ENCODE data around the gene KLKB1.

The KLKB1 gene

GRCh38 chr4:186227221-186227620 lies at the start of gene KLKB1:
KLKB1 (plus strand) TSS chr4:186227507; CDS start chr4:186228196, 689 bp downstream.
- DNase-seq, result no peak

GRCh38 chr4:186188107-186188506 lies 39.2 kb upstream of the KLKB1 start:
- no peak for DNase-seq

DNA sequence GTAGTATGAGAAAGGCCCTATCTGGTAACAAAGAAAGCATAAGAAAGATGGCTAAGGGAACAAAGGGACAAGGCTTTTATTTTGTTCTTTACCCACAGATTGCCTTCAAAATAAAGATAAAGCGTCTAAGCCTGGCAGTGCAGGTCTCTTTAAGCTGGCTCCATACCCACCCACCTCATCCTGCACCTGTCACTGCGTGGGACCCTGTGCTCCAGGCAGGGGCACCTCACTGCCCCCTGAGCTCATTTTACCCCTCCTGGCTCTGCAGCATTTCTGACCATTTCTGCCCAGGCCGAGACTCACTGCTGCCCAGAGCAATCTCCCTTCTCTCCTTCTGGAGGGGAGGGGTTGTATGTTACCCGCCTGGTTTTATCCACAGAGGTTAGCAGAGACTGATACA lies 37.7 kb upstream of the KLKB1 start:
- peak in 2 of 56 donors; percentile 10 to 31 for DNase-seq

- peak in 32 of 56 donors; percentile 24 to 86 (median 71) for DNase-seq
Observed at GRCh38 chr4:186190581-186191199, 36.6 kb upstream of the KLKB1 start.

GRCh38 chr4:186191200-186192065 lies 35.9 kb upstream of the KLKB1 start, which contains the start of gene CYP4V2:
CYP4V2 (plus strand) TSS chr4:186191567; CDS start chr4:186191824, 257 bp downstream.
- DNase-seq, result peak in 54 of 56 donors; percentile 42 to 93 (median 78)

DNA sequence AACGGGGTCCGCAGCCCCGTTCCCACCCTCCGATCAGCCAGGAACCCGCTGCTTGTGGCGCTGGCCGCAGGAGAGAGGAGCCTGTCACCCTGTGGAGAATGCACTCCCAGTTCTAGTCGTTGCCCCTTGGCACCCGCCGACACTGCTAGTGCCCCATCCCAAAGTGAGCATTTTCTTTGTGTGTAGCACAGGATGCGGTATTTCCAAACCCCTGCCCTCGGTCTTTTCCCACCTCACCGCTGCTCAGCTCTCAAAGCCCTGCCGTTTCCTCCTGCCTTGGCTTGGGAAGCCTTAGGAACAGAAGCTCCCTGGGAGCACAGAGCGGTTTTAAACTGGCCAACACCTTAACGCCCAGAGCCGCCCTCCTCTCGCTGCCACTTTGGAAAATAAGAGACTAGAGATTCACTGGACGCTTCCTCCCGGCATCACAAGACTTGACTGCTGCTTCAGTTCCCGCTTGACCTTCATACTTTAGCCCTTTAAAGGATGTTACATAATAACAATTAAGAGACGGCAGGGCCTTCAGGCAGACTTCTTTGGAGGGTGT lies 35.2 kb upstream of the KLKB1 start:
- DNase-seq, result peak in 42 of 56 donors; percentile 21 to 80 (median 56)

GRCh38 chr4:186193851-186194250 lies 33.5 kb upstream of the KLKB1 start:
- no peak for DNase-seq

- DNase-seq, result no peak
Observed at GRCh38 chr4:186196063-186196462, 31.2 kb upstream of the KLKB1 start.

GRCh38 chr4:186200516-186200915 lies 26.8 kb upstream of the KLKB1 start:
- DNase-seq, result no peak

DNA sequence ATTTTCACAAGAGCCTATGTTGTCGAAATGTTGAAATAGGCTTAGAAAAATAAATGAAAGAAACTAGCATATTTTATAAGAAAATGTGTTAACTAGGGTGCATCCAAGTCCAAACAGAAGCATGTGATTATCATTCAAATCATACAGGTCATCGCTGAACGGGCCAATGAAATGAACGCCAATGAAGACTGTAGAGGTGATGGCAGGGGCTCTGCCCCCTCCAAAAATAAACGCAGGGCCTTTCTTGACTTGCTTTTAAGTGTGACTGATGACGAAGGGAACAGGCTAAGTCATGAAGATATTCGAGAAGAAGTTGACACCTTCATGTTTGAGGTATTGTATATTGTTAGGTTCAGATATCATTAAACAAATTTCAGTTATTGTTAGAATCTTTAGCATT lies 26.3 kb upstream of the KLKB1 start:
- no peak for DNase-seq

DNA sequence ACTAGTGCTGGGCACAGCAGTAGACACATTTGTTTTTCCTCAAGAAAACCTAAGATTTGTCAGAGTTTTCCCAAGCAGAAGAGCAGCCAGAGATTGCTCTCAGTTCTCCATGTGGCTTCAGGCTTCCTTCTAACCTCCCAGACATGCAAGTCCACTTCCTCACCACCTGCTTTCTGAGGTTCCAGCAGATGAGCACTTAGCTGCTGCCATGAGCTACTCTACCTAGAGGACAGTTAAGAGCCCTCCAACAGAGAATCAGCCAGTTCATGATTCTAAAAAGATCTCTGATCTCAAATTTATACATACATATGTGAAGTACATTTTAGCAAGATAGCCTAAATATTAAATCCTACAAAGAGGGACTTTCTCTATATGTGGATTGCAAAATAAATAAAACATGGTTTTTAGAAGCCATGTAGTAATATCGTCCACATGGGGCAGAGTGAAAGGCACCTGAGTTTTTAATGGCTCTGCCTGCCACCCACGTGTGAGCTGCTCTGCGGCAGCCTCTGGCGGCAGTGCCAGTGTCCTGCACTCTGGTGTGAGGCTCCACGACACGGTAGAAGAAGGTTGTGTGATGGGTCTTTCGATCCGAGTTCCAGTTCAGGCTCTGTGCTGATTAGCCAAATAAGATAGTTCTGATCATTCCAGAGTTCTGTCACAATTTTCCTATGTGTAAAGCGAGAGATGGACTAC lies 25.6 kb upstream of the KLKB1 start:
- DNase-seq, result no peak

DNA sequence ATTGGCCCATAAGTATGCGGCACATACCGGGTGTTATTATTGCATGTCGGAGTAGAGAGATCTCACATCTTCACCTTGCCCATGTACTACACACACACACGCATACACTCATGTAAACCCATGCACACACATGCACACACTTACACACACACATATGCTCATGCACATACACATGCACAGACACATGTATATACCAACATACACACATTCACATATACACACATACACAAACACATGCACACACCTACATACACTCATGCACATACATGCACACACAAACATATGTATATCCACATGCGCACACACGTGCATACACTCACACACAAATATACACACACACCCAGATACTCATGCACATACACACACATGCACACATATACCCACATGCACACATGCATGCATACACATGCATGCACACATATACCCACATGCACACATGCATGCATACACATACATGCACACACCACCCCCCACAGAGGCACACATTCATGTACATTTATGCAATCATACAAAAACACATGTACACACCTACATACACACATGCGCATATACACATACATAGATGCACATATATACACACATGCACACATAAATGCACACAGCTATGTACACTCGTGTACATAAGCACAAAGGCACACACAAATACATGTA lies 24.7 kb upstream of the KLKB1 start:
- DNase-seq, result no peak

DNA sequence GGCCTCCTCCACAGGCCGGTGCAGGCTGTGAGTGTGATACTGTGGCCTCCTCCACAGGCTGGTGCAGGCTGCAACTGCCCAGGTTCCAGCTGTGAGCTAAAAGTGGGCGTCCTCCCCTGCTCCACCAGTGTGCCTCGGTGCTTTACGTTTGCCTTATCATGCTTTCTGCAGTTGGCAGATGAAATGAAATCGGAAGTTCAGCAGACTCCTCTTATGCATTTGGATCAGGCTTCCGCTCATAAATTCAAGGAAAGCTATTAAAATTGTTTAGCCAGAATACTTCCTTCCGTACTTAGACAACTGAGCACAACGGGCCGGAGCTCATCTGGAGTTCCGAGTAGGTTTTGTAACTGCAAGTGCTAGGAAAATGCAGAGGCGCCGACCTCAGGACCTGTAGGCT lies 23.9 kb upstream of the KLKB1 start:
- DNase-seq, result peak in 2 of 56 donors; percentile 11 to 24

- DNase-seq, result peak in 9 of 56 donors; percentile 9 to 73 (median 50)
Observed at GRCh38 chr4:186204103-186204559, 23.2 kb upstream of the KLKB1 start.

DNA sequence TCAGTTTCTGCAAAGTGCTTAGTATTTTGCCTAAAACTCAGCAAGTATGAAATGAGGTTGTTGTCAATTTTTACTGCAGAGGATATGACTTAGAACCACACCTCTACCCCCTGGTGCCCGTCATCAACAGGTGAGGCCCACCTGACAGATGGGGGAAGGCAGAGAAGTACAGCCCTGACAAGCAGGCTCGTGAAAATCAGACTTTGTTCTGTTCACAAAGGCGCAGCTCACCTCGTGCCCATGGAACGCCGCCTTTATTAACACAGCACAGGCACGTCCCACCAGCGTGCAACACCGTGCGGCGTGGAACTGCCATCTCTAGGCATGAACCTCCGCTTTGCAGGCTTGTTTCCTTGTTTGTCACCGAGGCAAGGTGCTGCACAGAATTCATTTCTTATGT lies 22.6 kb upstream of the KLKB1 start:
- DNase-seq, result no peak

GRCh38 chr4:186205156-186205555 lies 22.2 kb upstream of the KLKB1 start:
- DNase-seq, result no peak

- DNase-seq, result no peak
Observed at GRCh38 chr4:186216465-186217024, 10.8 kb upstream of the KLKB1 start.

DNA sequence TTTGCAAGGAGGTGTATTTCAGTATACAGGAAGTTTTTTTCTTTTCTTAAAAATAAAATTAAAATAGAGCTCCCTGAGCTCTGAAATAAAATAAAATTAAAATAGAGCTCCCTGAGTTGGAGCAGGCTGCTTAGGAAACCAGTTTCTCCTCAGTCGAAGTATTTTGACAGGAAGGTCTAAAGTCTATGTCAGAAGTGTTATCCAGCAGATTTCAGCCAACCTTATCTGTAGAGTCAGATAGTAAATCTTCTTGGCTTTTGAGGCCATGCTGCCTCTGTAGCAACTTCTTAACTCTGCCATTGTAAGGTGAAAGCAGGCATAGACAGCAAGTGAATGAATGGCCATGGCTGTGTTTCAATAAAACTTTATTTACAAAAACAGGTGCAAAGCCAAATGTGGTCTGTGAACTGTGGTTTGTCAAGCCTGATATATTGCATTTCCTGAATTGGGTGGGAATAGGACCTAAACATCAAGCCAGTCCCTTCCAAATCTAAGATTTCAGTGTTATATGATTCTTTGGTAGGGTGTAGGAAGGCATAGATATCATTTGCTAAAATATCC lies 9.5 kb upstream of the KLKB1 start:
- DNase-seq, result no peak

- no peak for DNase-seq
Observed at GRCh38 chr4:186221624-186222023, 5.7 kb upstream of the KLKB1 start.

DNA sequence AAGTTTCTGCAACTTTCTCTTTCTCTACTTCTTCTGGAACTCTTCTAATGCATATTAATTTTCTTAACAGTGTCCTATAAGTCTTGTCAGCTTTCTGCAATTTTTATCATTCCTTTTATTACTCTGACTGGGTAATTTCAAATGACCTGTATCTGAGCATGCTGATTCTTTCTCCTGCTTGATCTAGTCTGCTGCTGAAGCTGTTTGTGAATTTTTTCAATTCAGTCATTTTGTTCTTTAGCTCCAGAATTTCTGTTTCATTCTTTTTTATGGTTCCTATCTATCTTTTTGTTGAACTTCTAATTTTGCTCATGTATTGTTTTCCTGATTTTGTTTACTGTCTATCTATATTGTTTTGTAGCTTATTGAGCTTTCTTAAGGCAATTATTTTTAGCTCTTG lies 1.5 kb upstream of the KLKB1 start:
- no peak for DNase-seq

Data from nucleus accumbens (tissue), 56 donors.